Spleen (tissue), 7 donors: ENCODE results near the gene CDC42BPB.

ENCODE experiments used
- CTCF ChIP-seq, 11 experiments: fragments of 200-600 bp in 7 of 11; fragments of 450-650 bp in 4 of 11; sonication (generic) in 4 of 11; IDR thresholded peaks in 8 of 11; conservative IDR thresholded peaks in 3 of 11; 1 replicate in 7 of 11; 2 replicates in 4 of 11; pipeline versions ENCODE4 v1.4.0 to v1.8.0; 2016 to 2021; ENCODE audit warnings: antibody characterized with exemption in 11 of 11, inconsistent platforms in 4 of 11, mild to moderate bottlenecking in 1 of 11
- POLR2AphosphoS5 ChIP-seq, 3 donors: sonication (generic); formaldehyde crosslinking; IDR thresholded peaks; one replicate each; pipeline ENCODE4 v1.5.1; 2017; ENCODE audit warnings: antibody characterized with exemption in 3 of 3
- donor health status: DM: no; HTN: no; CAD: no; lungs with moderate emphysema.
- donor health status: DM: no; HTN: no; CAD: no.
- donor health status: DM: no; HTN: no; CAD: no.

- TF ChIP-seq CTCF (IDR thresholded peaks at IDR 0.05 in 8 of 11, conservative IDR thresholded peaks at IDR 0.05 in 3 of 11) (peak in 2 of 11 experiments; percentile 6 to 37), POLR2AphosphoS5 (IDR thresholded peaks at IDR 0.05) (peak in 1 of 3 donors; percentile 11)
Measured at GRCh38 chr14:103105580-103106150, 48.3 kb upstream of the CDC42BPB start.
